HG03457 (cell line): Measurements from ENCODE around the gene RNF138.
"Not testable (repeated sequence)": the region's sequence is repeated elsewhere in the genome, so short reads cannot be mapped to it uniquely, and the experiment has no call there.

Experiments
- ATAC-seq: cut with Tn5 transposase; IDR thresholded peaks from one replicate; pipeline ENCODE4 v1.9.1; 2021; ENCODE audit warnings: moderate number of reproducible peaks; ENCODE audit not compliant: unreplicated experiment

Gene RNF138

GRCh38 chr18:32095192-32095899, 3.7 kb downstream of the RNF138 start:
- no peak for ATAC-seq

GRCh38 chr18:32095900-32096229, 4.2 kb downstream of the RNF138 start:
- no peak for ATAC-seq

GRCh38 chr18:32096946-32097345, 5.3 kb downstream of the RNF138 start:
- ATAC-seq: no peak

- ATAC-seq: no peak
These were observed 12.8 kb downstream of the RNF138 start for GRCh38 chr18:32104516-32104915.

- no peak for ATAC-seq
These were observed 18.3 kb downstream of the RNF138 start for GRCh38 chr18:32110005-32110404.

- ATAC-seq: no peak
These were observed 20.0 kb downstream of the RNF138 start for GRCh38 chr18:32111706-32112105.

- no peak for ATAC-seq
These were observed 21.2 kb downstream of the RNF138 start for GRCh38 chr18:32112826-32113225.

- ATAC-seq: no peak
These were observed 22.7 kb downstream of the RNF138 start for GRCh38 chr18:32114293-32114942.

- ATAC-seq: no peak
These were observed 30.4 kb downstream of the RNF138 start for GRCh38 chr18:32122039-32122438.

- no peak for ATAC-seq
These were observed 34.9 kb downstream of the RNF138 start for GRCh38 chr18:32126538-32126937.

GRCh38 chr18:32135625-32136024, 44.0 kb downstream of the RNF138 start:
- no peak for ATAC-seq

- ATAC-seq: no peak
These were observed 46.8 kb downstream of the RNF138 start for GRCh38 chr18:32138332-32138982.

- ATAC-seq: no peak
These were observed 48.2 kb downstream of the RNF138 start for GRCh38 chr18:32139835-32140283.

- no peak for ATAC-seq
These were observed 56.7 kb downstream of the RNF138 start for GRCh38 chr18:32148185-32148870.

- ATAC-seq: peak; percentile 81
These were observed 61.2 kb downstream of the RNF138 start for GRCh38 chr18:32152705-32153448.

GRCh38 chr18:32156855-32157254, 65.2 kb downstream of the RNF138 start:
- ATAC-seq: no peak

- no peak for ATAC-seq
These were observed 65.9 kb downstream of the RNF138 start for GRCh38 chr18:32157580-32157979.

- ATAC-seq: peak; percentile 90
These were observed 66.5 kb downstream of the RNF138 start for GRCh38 chr18:32158108-32158624.

- not testable (repeated sequence) for ATAC-seq
These were observed 67.0 kb downstream of the RNF138 start for GRCh38 chr18:32158631-32159030.

GRCh38 chr18:32160547-32160946, 68.9 kb downstream of the RNF138 start:
- ATAC-seq: no peak
